HG02981 (cell line): Measurements from ENCODE around the gene REEP5.

Experiments used
- ATAC-seq: cut with Tn5 transposase; IDR thresholded peaks from one replicate; pipeline ENCODE4 v1.9.1; 2021; ENCODE audit warnings: mild to moderate bottlenecking, moderate library complexity; ENCODE audit not compliant: unreplicated experiment

The REEP5 gene

GRCh38 chr5:112848116-112848811 lies 73.8 kb downstream of the REEP5 start:
- peak; percentile 99 for ATAC-seq

- ATAC-seq = no peak
Observed at GRCh38 chr5:112847306-112847705, 74.7 kb downstream of the REEP5 start.

- no peak for ATAC-seq
Observed at GRCh38 chr5:112846556-112846955, 75.5 kb downstream of the REEP5 start.

GRCh38 chr5:112844489-112844888 lies 77.5 kb downstream of the REEP5 start:
- ATAC-seq = no peak

GRCh38 chr5:112833971-112834370 lies 88.1 kb downstream of the REEP5 start:
- ATAC-seq = no peak

GRCh38 chr5:112830378-112830777 lies 91.6 kb downstream of the REEP5 start:
- ATAC-seq = no peak
